ENCODE data around the gene ATXN7L3B.
"Not testable (repeated sequence)": the region's sequence is repeated elsewhere in the genome, so short reads cannot be mapped to it uniquely, and the experiment has no call there.

ATXN7L3B gene

GRCh38 chr12:74537707-74538385 lies at the start of gene ATXN7L3B:
Gene ATXN7L3B, plus strand, starts transcription at chr12:74537835. Its CDS starts 278 bp downstream, at chr12:74538113.
- Histone ChIP-seq H3K36me3 (peaks cover 22 to 45% (median 36%) of the 10 kb centered on the region in 11 experiments; a peak in 21 of 22 replicates), H3K9me3 (replicated peaks in 1 of 11) (peaks cover 0 to 27% (median 11%) of the 10 kb centered on the region in 11 experiments; a peak in 9 of 22 replicates), H3K4me3 (peak within 1 kb of the TSS; percentile 68 to 93 (median 90)), H4K20me1 (peaks cover 33 to 45% (median 42%) of the 10 kb centered on the region in 11 experiments), H3K9ac (peak within 1 kb of the TSS; percentile 93 to 98 (median 96)), H3K27me3 (no peaks in the 10 kb centered on the region), H3K27ac (peak within 1 kb of the TSS; percentile 93 to 99 (median 96)), H3K4me1 (peaks cover 30 to 44% (median 33%) of the 10 kb centered on the region in 10 experiments), H3K4me2 (peak within 1 kb of the TSS; percentile 80 to 99 (median 95))
- no peak for TF ChIP-seq Cebpa-rat (IDR thresholded peaks at IDR 0.05)

- Histone ChIP-seq H3K9me3 (replicated peaks in 1 of 11) (no peaks in the 10 kb centered on the region), H3K4me3 (no peak overlapping the region), H3K27me3 (no peaks in the 10 kb centered on the region), H4K20me1 (no peaks in the 10 kb centered on the region), H3K4me2 (peak overlapping the region in 1 of 11 experiments; percentile 25; a peak in 4 of 22 replicates), H3K4me1 (peaks cover 0 to 8% (median 0%) of the 10 kb centered on the region in 10 experiments; a peak in 6 of 20 replicates), H3K9ac (no peak overlapping the region), H3K27ac (no peak overlapping the region), H3K36me3 (no peaks in the 10 kb centered on the region)
- no peak for TF ChIP-seq Cebpa-rat (IDR thresholded peaks at IDR 0.05)
Measured at GRCh38 chr12:74488134-74488533, 49.5 kb upstream of the ATXN7L3B start.

GRCh38 chr12:74489543-74489942 lies 48.1 kb upstream of the ATXN7L3B start:
- Histone ChIP-seq H3K4me1 (peaks cover 0 to 8% (median 0%) of the 10 kb centered on the region in 10 experiments; a peak in 6 of 20 replicates), H3K27me3 (no peaks in the 10 kb centered on the region), H3K4me2 (no peak overlapping the region), H4K20me1 (no peaks in the 10 kb centered on the region), H3K9me3 (replicated peaks in 1 of 11) (no peaks in the 10 kb centered on the region), H3K36me3 (no peaks in the 10 kb centered on the region), H3K4me3 (no peak overlapping the region), H3K27ac (no peak overlapping the region), H3K9ac (no peak overlapping the region)
- no peak for TF ChIP-seq Cebpa-rat (IDR thresholded peaks at IDR 0.05)

- no peak for TF ChIP-seq Cebpa-rat (IDR thresholded peaks at IDR 0.05)
- Histone ChIP-seq H3K9ac (no peak overlapping the region), H3K27ac (no peak overlapping the region), H3K9me3 (replicated peaks in 1 of 11) (no peaks in the 10 kb centered on the region), H4K20me1 (no peaks in the 10 kb centered on the region), H3K36me3 (no peaks in the 10 kb centered on the region), H3K4me2 (peak overlapping the region in 2 of 11 experiments; percentile 15 to 25; a peak in 2 of 22 replicates), H3K27me3 (no peaks in the 10 kb centered on the region), H3K4me3 (no peak overlapping the region), H3K4me1 (peaks cover 0 to 8% (median 0%) of the 10 kb centered on the region in 10 experiments; a peak in 6 of 20 replicates)
Measured at GRCh38 chr12:74490390-74491064, 47.1 kb upstream of the ATXN7L3B start.

- Histone ChIP-seq H3K36me3 (no peaks in the 10 kb centered on the region), H3K4me2 (no peak overlapping the region)
Measured at GRCh38 chr12:74491374-74491773, 46.3 kb upstream of the ATXN7L3B start.

GRCh38 chr12:74499192-74499591 lies 38.4 kb upstream of the ATXN7L3B start:
- Histone ChIP-seq H3K9ac (no peak overlapping the region), H3K36me3 (no peaks in the 10 kb centered on the region), H4K20me1 (no peaks in the 10 kb centered on the region), H3K9me3 (replicated peaks in 1 of 11) (no peaks in the 10 kb centered on the region), H3K4me3 (no peak overlapping the region), H3K4me1 (peaks cover 0 to 10% (median 0%) of the 10 kb centered on the region in 10 experiments; a peak in 3 of 20 replicates), H3K4me2 (peak overlapping the region in 1 of 11 experiments; percentile 38; a peak in 4 of 22 replicates), H3K27me3 (no peaks in the 10 kb centered on the region), H3K27ac (no peak overlapping the region)
- TF ChIP-seq Cebpa-rat (IDR thresholded peaks at IDR 0.05) = no peak

More at GRCh38 chr12:74491374-74491773, 46.3 kb upstream of the ATXN7L3B start:
- H3K9ac ChIP-seq = no peak overlapping the region
- peaks cover 0 to 8% (median 0%) of the 10 kb centered on the region in 10 experiments; a peak in 6 of 20 replicates for H3K4me1 ChIP-seq
- no peak overlapping the region for H3K4me3 ChIP-seq
- H3K27ac ChIP-seq = no peak overlapping the region
- H4K20me1 ChIP-seq = no peaks in the 10 kb centered on the region
- TF ChIP-seq Cebpa-rat (IDR thresholded peaks at IDR 0.05) = no peak
- no peaks in the 10 kb centered on the region for H3K9me3 ChIP-seq (replicated peaks in 1 of 11)
- H3K27me3 ChIP-seq = no peaks in the 10 kb centered on the region

- not testable (repeated sequence) for H3K27ac ChIP-seq; H3K27me3 ChIP-seq; H3K4me1 ChIP-seq; H3K36me3 ChIP-seq; H4K20me1 ChIP-seq; H3K4me3 ChIP-seq; H3K4me2 ChIP-seq; H3K9ac ChIP-seq; H3K9me3 ChIP-seq (replicated peaks in 1 of 11)
Measured at GRCh38 chr12:74508873-74509657, 28.6 kb upstream of the ATXN7L3B start.

GRCh38 chr12:74509886-74510285 lies 27.7 kb upstream of the ATXN7L3B start:
- no peak overlapping the region for H3K27ac ChIP-seq
- no peaks in the 10 kb centered on the region for H3K4me1 ChIP-seq
- peaks cover 0 to 3% (median 0%) of the 10 kb centered on the region in 11 experiments; a peak in 1 of 22 replicates for H3K9me3 ChIP-seq (replicated peaks in 1 of 11)
- H3K4me2 ChIP-seq = no peak overlapping the region
- no peaks in the 10 kb centered on the region for H3K27me3 ChIP-seq
- H4K20me1 ChIP-seq = no peaks in the 10 kb centered on the region
- H3K4me3 ChIP-seq = no peak overlapping the region
- no peaks in the 10 kb centered on the region for H3K36me3 ChIP-seq
- no peak for TF ChIP-seq Cebpa-rat (IDR thresholded peaks at IDR 0.05)
- no peak overlapping the region for H3K9ac ChIP-seq
